ENCODE results near the gene IL12A. TPM values are rescaled to one million over a fixed set of nuclear protein-coding genes. Genes with fewer than 3 reads are reported as not detected.

The IL12A gene
- total and polyA plus RNA-seq, 2 of the 8 experiments (the other 6 are each of a cell fraction or from before 2014, with no cell fraction given): 0.41 to 0.92 TPM

DNA sequence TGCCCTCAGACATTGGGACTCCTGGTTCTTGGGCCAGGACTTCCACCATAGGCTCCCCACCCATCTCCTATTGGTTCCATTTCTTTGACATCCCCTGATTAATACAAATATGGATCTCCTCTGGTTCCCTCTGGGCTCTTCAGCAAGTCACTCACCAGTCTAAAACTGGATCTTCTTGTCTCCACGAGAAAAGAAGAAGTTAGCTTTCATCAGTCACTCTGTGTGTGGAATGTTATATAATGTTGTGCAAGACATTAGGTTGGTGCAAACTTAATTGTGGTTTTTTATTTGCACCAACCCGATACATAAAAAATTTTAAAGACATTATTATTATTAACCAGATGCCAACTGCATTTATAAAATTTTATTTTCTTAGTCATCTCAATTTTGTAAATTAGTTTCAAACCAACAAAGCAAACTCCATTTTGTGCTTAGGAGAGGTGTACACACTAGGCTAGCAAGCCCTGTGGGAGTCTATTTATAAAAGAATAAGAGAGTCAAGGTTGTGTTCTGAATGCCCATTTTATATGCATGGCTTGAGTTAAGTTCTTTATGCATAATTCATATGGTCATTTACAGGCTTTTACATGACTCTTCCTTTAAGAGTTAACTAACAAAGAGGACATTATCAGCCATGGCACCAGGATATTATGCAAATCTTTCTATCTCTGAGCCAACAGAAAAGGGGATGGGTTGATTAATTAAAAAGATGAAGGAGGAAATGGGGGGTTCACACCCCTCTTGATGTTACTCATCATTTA lies 35.1 kb upstream of the IL12A start (continued):
- TF ChIP-seq, protein P1, sequence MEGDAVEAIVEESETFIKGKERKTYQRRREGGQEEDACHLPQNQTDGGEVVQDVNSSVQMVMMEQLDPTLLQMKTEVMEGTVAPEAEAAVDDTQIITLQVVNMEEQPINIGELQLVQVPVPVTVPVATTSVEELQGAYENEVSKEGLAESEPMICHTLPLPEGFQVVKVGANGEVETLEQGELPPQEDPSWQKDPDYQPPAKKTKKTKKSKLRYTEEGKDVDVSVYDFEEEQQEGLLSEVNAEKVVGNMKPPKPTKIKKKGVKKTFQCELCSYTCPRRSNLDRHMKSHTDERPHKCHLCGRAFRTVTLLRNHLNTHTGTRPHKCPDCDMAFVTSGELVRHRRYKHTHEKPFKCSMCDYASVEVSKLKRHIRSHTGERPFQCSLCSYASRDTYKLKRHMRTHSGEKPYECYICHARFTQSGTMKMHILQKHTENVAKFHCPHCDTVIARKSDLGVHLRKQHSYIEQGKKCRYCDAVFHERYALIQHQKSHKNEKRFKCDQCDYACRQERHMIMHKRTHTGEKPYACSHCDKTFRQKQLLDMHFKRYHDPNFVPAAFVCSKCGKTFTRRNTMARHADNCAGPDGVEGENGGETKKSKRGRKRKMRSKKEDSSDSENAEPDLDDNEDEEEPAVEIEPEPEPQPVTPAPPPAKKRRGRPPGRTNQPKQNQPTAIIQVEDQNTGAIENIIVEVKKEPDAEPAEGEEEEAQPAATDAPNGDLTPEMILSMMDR (IDR thresholded peaks at IDR 0.05; ENCODE audit: control extremely low read depth in 1 of 3, insufficient read depth in 1 of 3, low read depth in 1 of 3, low read length in 3 of 3): no peak
- TF ChIP-seq JUND (IDR thresholded peaks at IDR 0.05; ENCODE audit: low read length): no peak
